HG03066 (cell line): ENCODE results near the gene CEP85.

Source experiments
- ATAC-seq: cut with Tn5 transposase; IDR thresholded peaks from one replicate; pipeline ENCODE4 v1.9.1; 2021; ENCODE audit warnings: low read depth; ENCODE audit not compliant: unreplicated experiment

CEP85 gene

DNA sequence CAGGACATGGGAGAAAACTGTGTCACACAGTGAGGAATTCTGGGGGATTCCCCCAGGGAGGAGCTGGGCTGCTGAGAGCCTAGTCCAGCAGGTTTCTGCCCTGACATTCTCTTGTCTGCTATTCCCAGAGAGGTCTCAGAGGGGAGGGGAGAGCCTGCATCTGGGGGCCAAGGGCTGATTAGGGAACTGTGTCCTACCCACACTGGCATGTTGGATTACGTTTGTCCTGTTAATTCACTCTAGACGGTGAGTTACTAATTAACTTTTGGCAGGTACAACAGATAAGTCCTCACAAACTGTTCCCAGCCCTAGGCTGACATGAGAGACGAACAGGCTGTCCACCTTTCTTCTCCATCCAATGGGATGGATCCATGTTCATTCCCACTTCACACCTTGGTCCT lies 43.3 kb downstream of the CEP85 start:
- ATAC-seq: no peak

- ATAC-seq: no peak
Measured at GRCh38 chr1:26277719-26278118, 43.7 kb downstream of the CEP85 start.

DNA sequence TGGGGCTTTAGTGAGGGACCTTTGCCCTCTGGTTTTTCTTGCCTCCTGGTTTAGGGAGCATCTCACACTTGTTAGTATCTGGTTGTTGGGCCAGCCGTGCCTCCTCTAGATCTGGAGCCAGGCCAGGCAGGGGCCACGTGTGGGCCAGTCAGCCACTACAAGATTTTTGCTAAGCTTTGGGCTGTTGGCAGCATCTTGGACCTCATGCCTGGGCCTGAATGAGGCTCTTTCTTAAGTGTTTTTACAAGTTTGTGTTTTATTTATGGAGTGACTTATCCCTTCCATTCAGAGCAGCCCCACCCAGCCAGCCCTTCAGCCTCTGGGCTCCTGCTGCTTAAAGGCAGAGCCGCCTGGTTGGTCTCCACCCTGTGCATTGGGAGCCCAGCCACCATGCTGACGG lies 44.3 kb downstream of the CEP85 start:
- ATAC-seq: no peak

DNA sequence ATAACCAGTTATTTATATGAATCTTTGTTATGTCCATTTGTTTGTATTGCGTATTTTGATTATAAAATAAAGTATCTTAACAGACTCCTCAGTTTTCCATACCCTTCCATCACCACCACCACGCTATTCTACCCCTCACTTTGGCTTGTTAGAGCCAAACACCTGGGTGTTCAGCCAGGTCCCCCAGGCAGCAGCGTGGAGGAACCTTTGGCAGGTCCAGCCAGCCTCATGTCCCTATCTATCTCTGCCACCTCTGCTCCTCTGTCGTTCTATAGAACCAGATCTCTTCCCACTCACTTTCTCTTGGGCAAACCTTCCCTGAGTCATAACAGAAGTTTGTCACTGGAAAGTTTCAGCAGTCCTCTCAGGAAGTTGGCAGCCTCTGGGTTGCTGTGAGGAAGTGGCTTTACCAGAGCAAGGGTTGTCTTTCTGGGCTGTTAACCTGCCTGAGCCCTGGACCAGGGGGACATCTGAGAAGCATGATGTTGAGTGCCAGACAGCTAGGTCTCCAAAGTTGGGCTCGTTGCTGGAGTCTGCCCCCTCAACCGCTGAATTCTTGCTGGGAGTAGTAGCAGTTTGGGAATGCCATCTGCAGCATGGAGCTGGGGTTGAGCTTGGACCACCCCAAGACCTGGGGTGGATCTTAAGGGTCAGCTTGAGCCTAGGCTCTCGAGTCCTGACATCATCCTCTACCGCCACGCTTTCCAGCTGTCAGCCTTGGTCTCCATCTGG lies 44.9 kb downstream of the CEP85 start:
- no peak for ATAC-seq

DNA sequence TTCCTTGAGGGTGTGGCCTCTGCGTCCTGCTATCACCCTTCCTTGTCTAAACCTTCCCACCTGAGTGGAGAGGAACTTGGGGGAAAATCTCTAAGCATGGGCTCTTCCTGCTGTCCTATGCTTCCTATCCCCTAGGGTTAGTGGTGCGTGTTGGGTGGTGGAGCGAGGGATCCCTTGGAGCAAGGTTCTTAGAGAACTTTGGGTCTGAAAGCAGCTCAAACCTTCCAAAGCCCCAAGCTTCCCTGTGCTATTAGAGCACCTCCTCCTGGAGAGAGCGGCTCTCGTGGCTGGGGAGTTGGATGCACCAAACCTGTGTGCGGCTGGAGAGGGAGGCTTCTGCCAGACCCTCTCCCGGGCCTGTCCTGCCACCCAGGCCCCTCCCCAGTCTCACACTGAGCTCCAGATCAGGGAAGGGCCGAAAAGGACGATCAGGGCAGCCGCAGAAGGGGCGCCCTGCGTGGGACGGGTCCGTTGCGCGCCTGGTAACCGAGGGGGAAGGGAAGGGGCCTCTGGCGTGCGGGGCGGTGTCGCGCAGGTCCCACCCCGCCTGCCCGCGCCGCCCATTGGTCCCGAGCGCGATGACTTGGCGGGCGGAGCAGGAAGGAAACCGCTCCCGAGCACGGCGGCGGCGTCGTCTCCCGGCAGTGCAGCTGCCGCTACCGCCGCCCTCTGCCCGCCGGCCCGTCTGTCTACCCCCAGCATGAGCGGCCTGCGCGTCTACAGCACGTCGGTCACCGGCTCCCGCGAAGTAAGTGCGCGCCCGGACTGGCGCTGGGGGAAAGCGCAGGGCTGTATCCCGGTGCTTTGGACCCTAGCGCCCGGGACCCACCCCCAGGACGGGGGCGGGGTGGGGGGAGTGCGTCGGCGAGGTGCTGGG lies 45.7 kb downstream of the CEP85 start, which contains the start of gene SH3BGRL3:
SH3BGRL3 (plus strand) TSS at position 631 of the 877 bp plus-strand sequence; CDS start at position 701, 70 bp downstream.
- peak; percentile 69 for ATAC-seq

DNA sequence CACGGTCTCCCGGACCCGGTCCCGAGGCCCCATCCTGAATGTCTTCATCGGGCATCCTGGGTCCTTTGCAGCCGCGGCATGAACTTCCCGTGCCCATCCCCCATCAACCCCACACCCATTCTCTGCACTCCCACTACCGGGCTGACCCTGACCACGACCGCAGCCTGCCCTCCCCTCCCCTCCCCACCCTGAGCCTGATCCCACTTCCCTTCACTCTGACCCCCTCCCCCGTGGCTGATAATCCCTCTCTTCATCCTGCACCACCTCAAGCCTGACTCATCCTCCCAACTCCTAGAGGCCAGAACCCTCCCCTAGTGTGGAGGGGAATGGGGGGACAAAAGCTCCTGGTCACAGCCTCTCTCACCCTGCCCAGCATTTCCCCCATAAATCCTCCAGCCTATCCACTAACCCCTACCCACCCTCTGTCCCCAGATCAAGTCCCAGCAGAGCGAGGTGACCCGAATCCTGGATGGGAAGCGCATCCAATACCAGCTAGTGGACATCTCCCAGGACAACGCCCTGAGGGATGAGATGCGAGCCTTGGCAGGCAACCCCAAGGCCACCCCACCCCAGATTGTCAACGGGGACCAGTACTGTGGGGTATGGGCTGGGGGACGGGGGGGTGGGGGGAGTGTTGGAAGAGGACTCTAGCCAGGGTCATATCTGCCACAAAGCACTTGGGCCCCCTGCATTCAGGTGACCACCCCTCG lies 46.5 kb downstream of the CEP85 start:
- no peak for ATAC-seq

DNA sequence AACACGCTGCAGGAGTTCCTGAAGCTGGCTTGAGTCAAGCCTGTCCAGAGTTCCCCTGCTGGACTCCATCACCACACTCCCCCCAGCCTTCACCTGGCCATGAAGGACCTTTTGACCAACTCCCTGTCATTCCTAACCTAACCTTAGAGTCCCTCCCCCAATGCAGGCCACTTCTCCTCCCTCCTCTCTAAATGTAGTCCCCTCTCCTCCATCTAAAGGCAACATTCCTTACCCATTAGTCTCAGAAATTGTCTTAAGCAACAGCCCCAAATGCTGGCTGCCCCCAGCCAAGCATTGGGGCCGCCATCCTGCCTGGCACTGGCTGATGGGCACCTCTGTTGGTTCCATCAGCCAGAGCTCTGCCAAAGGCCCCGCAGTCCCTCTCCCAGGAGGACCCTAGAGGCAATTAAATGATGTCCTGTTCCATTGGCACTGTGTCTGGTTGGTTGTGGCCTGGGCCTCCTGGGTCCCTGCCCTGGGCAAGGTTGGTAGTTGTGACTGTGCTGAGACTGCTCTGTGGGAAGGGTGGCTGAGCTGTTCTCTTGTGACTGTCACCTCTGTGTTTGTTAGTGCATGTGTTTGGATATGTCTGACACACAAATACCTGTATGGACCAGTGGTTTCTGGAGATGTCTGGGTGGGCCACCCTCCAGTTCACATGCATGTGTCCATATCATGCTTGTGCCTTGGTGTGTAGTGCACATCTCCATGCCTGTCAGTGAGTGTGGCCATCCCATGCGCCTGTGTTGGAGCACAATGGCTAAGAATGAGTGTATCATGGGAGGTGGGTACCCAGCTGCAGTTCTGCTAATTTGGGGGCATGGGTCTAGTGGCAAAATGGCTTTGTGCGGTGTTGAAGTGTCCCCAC lies 47.3 kb downstream of the CEP85 start:
- ATAC-seq: no peak

DNA sequence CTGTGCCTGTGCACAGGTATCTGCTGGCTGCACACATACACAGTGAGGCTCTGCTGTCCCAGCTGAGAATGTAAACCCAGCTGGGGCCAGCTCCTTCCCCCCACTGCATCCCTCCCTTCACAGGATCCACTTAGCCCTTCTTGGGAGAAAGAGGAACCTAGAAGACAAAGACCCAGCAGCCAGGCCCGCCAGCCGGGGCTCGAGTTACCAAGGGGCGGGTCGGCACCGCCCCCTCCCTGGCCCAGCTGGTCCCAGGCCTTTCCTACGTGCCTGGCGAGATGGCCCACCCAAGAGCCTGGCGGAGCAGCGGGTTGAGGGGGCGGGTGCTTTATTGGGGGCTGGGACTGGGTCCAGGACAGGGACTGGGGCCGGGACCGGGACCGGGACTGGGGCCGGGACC lies 48.0 kb downstream of the CEP85 start:
- ATAC-seq: no peak

DNA sequence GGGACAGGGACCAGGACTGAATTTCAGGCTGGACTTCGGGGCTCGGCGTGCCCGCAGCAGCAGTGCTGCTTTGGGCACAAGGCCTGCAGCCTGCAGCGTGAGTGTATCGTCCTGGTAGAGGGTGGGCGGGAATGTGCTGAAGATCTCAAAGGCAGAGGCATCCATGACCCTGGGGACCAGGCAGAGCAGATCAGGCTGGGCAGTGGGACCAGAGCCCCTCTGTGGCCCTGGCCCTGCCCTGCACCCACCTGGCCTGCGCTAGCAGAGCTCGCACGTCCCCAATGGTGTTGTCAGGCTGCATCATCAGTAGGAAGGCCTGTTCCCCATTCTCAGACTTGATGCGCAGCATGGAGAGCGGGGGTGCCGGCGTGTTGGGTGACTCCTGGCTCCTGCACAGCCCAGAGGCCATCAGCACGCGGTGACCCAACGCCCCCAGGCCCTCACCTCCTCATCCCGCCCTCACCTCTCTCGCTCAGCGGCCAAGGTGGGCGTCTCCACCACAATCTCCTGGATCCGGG lies 48.5 kb downstream of the CEP85 start:
- ATAC-seq: no peak

GRCh38 chr1:26283279-26283853 lies 49.4 kb downstream of the CEP85 start:
- no peak for ATAC-seq

DNA sequence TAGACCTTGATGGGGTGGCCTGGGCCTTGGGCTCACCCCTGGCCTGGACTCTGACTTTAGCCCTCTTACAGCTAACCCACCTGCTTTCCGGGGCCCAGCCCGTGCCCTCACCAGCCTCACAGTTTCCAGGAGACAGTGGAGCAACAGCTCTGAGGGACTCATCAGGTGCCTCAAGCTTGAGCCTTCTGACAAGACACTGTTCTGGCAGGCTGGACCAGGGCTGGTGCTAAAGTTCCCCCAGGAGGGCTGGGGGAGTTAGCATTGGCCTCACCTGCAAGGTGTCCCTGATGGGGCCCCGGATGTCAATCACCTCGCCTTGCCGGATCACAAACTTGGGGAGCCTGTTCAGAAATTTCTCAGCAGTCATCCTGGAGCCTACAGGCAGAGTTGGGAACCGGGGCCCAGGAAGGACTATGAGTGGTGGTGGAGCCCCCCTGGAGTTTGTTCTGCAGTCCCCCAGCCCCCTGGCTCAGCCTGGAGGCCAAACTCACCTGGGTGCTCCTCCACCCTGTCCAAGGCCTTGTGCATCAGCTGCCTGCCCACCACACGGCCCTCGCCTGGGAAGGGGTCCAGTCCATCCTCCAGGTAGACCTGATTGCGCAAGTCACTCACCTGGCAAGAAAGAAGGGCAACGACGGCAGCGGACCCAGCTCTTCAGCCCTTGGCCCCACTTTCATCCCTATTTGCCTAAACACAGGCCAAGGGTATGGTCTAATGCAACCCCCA lies 50.0 kb downstream of the CEP85 start:
- ATAC-seq: no peak

DNA sequence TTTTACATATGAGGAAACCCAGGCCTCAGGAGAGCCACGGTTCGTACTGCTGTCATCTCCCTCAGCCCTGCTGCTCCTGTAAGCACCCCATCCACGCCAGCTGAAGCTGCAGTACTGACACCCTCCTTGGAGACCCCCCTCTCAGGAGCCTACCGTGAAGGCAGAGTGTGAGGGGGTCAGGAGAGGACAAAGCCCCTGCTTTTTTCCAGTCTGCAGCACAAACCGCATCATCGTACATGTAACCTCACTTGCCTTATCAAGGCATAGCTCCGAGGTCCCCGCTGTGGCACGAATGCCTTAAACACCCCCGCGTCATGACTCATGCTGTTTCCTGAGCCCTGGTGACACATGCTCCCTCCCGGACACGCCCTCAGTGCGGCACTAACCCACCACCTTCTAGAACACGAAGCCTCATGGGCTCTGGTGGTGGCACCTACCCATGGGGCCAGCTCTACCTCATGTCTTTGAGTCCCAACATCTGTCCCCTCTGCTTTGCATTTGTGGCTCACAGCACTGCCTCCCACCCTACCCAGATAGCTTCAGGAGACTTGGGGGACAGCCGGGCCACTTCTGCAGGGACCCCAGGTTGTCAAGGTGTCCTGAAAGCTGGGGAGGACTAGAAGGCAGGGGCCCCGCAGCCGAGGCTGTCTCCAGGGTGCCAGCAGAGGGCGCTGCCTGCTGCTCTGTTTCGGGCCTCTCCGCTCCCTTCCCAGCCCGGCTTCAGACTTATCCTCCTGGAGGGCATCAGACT lies 50.8 kb downstream of the CEP85 start:
- no peak for ATAC-seq

DNA sequence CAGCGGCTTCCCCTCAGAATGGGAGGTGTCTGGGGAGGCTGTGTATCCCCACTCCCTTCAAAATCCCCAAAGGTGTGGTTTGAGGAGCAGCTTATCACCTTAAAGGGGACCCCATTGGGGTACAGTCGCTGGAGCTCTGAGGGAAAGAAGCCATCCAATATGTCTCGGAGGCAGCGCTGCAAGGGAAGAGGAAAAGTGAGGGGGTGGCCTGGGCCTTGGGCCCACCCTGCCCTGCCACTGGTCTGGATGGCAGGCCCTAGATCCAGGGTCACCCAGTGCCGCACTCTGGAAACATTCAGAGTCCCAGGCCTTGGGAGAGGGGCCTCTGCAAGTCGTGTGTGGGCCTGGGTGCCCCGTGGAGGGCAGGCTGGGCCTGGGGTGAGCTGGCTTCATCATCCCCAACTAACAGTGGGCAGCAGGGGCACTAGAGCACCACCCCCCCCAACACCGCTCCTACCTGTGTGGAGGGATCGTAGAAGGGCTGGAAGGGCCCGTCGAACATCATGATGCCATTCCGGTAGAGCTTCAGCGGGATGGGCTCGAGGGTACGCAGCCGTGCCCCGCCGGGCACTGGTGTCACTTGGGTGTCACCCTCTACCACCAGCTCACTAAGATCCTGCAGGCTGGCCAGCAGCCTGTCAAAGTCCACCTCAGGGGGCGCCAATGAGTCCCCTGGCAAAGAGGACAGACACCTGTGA lies 51.5 kb downstream of the CEP85 start:
- ATAC-seq: no peak

DNA sequence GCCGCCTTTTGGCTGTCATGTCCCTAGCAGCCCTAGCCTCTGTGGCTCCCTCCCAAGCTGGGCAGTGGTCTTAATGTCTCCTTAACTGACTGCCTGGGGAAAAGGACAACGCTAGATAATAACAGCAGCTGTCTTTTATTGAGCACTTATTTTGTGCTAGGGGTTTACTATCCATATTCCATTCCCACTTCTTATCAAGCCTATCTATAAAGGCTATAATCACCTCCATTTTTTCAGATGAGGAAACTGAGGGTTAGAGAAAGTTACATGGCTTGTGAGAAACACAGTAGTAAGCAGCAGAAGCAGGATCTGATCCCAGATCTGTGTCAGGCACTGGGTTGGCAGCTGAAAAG lies 52.0 kb downstream of the CEP85 start:
- no peak for ATAC-seq

- no peak for ATAC-seq
Measured at GRCh38 chr1:26287033-26287711, 53.2 kb downstream of the CEP85 start.

- no peak for ATAC-seq
Measured at GRCh38 chr1:26287811-26288210, 53.8 kb downstream of the CEP85 start.

GRCh38 chr1:26288311-26288941 lies 54.4 kb downstream of the CEP85 start:
- no peak for ATAC-seq
